IPS-NIHi7 (cell line): ENCODE measurements around the gene DEGS2.
"Not testable (repeated sequence)": the region's sequence is repeated elsewhere in the genome, so short reads cannot be mapped to it uniquely, and the experiment has no call there.

Experiments used
- DNase-seq: peaks from one replicate; pipeline ENCODE4 v3.0.0; 2012; ENCODE audit warnings: mixed read lengths; ENCODE audit errors: extremely low spot score

The DEGS2 gene

GRCh38 chr14:100159094-100159864 lies at the start of gene DEGS2:
Gene DEGS2 (minus strand): TSS chr14:100159645. CDS start chr14:100159587, 58 bp downstream.
- DNase-seq, result peak; percentile 92

GRCh38 chr14:100208136-100208535 lies 48.7 kb upstream of the DEGS2 start:
- not testable (repeated sequence) for DNase-seq

- DNase-seq, result not testable (repeated sequence)
These were observed 48.1 kb upstream of the DEGS2 start for GRCh38 chr14:100207588-100207987.

GRCh38 chr14:100204835-100205167 lies 45.4 kb upstream of the DEGS2 start:
- DNase-seq, result not testable (repeated sequence)

GRCh38 chr14:100203962-100204834 lies 44.8 kb upstream of the DEGS2 start:
- DNase-seq, result no peak

- DNase-seq, result no peak
These were observed 43.7 kb upstream of the DEGS2 start for GRCh38 chr14:100203146-100203545.

- DNase-seq, result no peak
These were observed 43.3 kb upstream of the DEGS2 start for GRCh38 chr14:100202712-100203111.

- no peak for DNase-seq
These were observed 42.3 kb upstream of the DEGS2 start for GRCh38 chr14:100201701-100202100.

- no peak for DNase-seq
These were observed 40.9 kb upstream of the DEGS2 start for GRCh38 chr14:100200311-100200710.

GRCh38 chr14:100199240-100199860 lies 39.9 kb upstream of the DEGS2 start:
- no peak for DNase-seq

- DNase-seq, result no peak
These were observed 34.2 kb upstream of the DEGS2 start for GRCh38 chr14:100193417-100194357.

- peak; percentile 100 for DNase-seq
These were observed 33.4 kb upstream of the DEGS2 start for GRCh38 chr14:100192672-100193416.

GRCh38 chr14:100192250-100192671 lies 32.8 kb upstream of the DEGS2 start:
- DNase-seq, result no peak

GRCh38 chr14:100191584-100192249 lies 32.3 kb upstream of the DEGS2 start:
- DNase-seq, result no peak

- no peak for DNase-seq
These were observed 30.7 kb upstream of the DEGS2 start for GRCh38 chr14:100190126-100190525.

- no peak for DNase-seq
These were observed 29.1 kb upstream of the DEGS2 start for GRCh38 chr14:100188392-100189030.

GRCh38 chr14:100187247-100187833 lies 27.9 kb upstream of the DEGS2 start:
- no peak for DNase-seq

GRCh38 chr14:100181876-100182551 lies 22.6 kb upstream of the DEGS2 start:
- not testable (repeated sequence) for DNase-seq
